AG04450 (cell line): ENCODE results near the gene LY6G6D. TPM values are rescaled to one million over a fixed set of nuclear protein-coding genes. Genes with fewer than 3 reads are reported as not detected.

Experiments
- CTCF ChIA-PET: fragments of 300-600, 350-600 bp; formaldehyde crosslinking; extraction: SDS; loops from one replicate; lab custom pipeline; 2022; ENCODE audit warnings: antibody characterized with exemption, inconsistent platforms; lab: Charles Lee
- POLR2A ChIA-PET: fragments of 350-600 bp; formaldehyde crosslinking; extraction: SDS; loops from one replicate; lab custom pipeline; 2021; ENCODE audit warnings: antibody characterized with exemption, inconsistent platforms; lab: Yijun Ruan, JAX
- DNase-seq: peaks from one replicate; pipeline ENCODE4 v3.0.0-alpha.2; 2011; ENCODE audit warnings: low read depth, low spot score
- H3K27ac ChIP-seq: one replicate; pipeline ENCODE4 v1.5.1; 2012; ENCODE audit warnings: low read depth, low read length, control low read depth
- H3K27me3 ChIP-seq: one replicate; pipeline ENCODE4 v1.6.0; 2012; ENCODE audit warnings: low read length; ENCODE audit not compliant: control insufficient read depth, insufficient read depth
- H3K4me3 ChIP-seq: 2 replicates; pipeline ENCODE4 v1.5.1; 2011; ENCODE audit warnings: mild to moderate bottlenecking, low read depth, low read length, control low read depth
- H3K9me3 ChIP-seq: 2 replicates; pipeline ENCODE4 v1.5.1; 2012; ENCODE audit warnings: low read length; ENCODE audit not compliant: control insufficient read depth, insufficient read depth
- polyA plus RNA-seq: library from polyadenylated mRNA; depleted of rRNA; stranded (reverse); fragments of >200 nt; gene quantifications from 2 replicates; pipeline ENCODE4 v1.2.3, GENCODE V29; 2011
- TF ChIP-seq, protein P1 (sequence below): IDR thresholded peaks from 2 replicates; pipeline ENCODE4 v1.5.1; 2011; ENCODE audit warnings: low read depth, low read length, control low read depth, inconsistent platforms

Gene LY6G6D
- polyA plus RNA-seq, 1 experiment, result not detected

DNA sequence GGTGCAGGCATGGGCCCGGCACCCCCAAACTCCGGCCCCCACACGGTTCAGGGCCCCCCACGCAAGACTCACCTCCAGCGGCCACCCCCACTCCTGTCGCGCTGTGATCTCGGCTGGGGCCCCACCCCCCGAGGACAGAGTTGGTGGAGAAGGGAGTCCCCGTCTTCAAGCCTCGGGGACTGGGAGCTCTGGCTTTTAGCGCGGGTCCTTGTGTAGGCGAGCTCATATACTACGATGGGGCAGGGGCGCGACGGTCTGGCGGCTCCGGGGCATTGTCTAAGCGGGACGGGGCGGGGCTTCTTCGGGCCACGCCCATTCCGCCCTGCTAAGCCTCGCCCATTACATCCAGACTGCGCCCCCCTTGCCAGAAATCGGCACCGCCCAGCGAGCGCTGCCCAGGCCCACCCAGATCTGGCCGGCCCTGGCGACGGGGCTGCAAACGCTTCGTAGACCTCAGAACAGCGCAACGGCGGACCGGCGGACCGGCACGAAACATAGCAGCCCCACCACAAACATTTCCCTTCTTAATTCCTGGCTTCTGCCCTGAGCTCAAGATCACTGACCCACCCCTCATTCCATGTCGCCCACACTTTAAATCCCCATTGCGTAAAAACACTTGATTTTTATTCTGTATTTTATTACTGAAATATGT lies 15.0 kb downstream of the LY6G6D start:
- H3K4me3 ChIP-seq, result peak overlapping the region; percentile 90
- CTCF ChIA-PET, result interaction anchor here (0.5 to 2.8 kb wide), 13 partner anchors 9 to 222 kb away, joined by 3 to 11 read pairs (median 4); partner anchors contain the start of gene MSH5
- TF ChIP-seq, protein P1, sequence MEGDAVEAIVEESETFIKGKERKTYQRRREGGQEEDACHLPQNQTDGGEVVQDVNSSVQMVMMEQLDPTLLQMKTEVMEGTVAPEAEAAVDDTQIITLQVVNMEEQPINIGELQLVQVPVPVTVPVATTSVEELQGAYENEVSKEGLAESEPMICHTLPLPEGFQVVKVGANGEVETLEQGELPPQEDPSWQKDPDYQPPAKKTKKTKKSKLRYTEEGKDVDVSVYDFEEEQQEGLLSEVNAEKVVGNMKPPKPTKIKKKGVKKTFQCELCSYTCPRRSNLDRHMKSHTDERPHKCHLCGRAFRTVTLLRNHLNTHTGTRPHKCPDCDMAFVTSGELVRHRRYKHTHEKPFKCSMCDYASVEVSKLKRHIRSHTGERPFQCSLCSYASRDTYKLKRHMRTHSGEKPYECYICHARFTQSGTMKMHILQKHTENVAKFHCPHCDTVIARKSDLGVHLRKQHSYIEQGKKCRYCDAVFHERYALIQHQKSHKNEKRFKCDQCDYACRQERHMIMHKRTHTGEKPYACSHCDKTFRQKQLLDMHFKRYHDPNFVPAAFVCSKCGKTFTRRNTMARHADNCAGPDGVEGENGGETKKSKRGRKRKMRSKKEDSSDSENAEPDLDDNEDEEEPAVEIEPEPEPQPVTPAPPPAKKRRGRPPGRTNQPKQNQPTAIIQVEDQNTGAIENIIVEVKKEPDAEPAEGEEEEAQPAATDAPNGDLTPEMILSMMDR, result no peak
- peak overlapping the region; percentile 90 for H3K27ac ChIP-seq
- DNase-seq, result peak; percentile 75
- no peaks in the 10 kb centered on the region for H3K27me3 ChIP-seq
- H3K9me3 ChIP-seq, result peaks cover 4% of the 10 kb centered on the region; the same call in 1 of the 2 replicates
- POLR2A ChIA-PET, result interaction anchor here (0.9 to 1.5 kb wide), 5 partner anchors 10 to 97 kb away, joined by 3 to 8 read pairs (median 4); partner anchors contain the start of genes HSPA1A, HSPA1B, HSPA1L and LSM2

DNA sequence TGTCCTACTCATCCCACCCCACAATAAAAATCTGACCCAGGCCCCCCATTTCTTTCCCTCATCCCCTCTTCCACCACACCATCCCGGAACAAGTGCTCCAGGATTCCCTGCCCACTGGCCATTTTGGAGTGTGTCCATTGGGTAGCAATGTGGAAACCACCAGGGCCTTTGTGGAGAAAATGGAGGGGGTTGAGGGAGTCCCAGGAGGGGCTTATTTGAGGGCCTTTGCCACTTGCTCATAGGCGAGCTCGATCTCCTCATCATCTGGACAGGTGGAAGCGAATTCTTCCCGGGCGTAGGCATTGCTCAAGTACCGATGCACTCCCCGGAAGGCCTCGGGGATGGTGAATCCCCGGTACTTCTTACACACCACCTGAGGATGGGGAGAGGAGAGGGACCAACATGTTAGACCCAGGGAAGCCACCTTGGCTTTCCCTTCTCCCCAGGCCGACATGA lies 15.5 kb downstream of the LY6G6D start:
- peaks cover 4% of the 10 kb centered on the region; the same call in 1 of the 2 replicates for H3K9me3 ChIP-seq
- no peaks in the 10 kb centered on the region for H3K27me3 ChIP-seq
- POLR2A ChIA-PET, result interaction anchor here (1.5 kb wide), 1 partner anchor 9 kb away, joined by 5 read pairs; the partner anchor contains the start of gene MSH5
- H3K4me3 ChIP-seq, result no peak overlapping the region; the same call in 1 of the 2 replicates
- peak overlapping the region; percentile 90 for H3K27ac ChIP-seq
- CTCF ChIA-PET, result interaction anchor here (0.5 to 2.8 kb wide), 4 partner anchors 8 to 100 kb away, joined by 3 to 11 read pairs (median 6); partner anchors contain the start of gene MSH5
- TF ChIP-seq, protein P1, result no peak
- DNase-seq, result no peak

DNA sequence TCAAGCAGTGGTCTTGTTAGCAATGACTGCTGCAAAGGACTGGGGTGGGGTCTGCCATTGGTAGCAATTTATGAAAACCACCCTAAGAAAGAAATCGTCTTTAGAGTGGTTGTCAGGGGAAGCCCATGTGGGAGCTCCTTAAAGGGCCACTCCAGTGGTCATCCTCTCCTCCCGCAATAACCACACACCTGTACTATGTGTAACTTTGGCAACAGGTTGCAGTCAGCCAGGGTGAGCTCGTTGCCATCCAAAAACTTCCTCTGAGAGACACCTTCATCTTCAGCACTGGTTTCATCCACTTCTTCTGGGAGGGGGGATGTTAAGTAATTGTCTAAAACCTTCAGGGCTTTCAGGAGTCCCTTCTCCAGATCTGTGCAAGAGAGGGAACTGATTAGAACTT lies 16.9 kb downstream of the LY6G6D start:
- DNase-seq, result no peak
- ChIA-PET CTCF (interaction anchor here (1.2 to 1.3 kb wide), 2 partner anchors 37 to 59 kb away, joined by 4 to 6 read pairs; no protein-coding TSS in a partner anchor), POLR2A (no interaction called here)
- TF ChIP-seq, protein P1, result no peak
- H3K9me3 ChIP-seq, result peaks cover 4% of the 10 kb centered on the region; the same call in 1 of the 2 replicates
- H3K27ac ChIP-seq, result no peak overlapping the region
- H3K4me3 ChIP-seq, result no peak overlapping the region
- H3K27me3 ChIP-seq, result no peaks in the 10 kb centered on the region

DNA sequence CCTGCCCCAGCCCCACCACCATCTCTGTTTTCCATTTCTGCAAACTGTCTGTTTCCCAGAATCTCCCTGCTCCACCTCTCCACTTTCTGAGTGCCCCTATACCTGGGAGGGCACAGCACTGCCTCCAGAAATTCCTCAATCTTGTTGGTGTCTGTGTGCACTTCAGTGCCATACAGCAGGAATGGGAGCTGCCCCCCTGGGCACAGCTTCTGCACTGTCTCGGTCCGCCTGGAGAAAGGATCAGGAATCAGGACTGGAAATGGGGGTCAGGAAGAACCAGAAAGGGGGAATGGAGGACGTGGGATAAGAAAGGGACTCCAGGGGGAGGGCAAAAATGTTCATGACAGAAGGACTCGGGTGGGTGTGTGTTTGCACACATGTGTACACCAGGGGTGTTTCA lies 18.6 kb downstream of the LY6G6D start:
- DNase-seq, result no peak
- Histone ChIP-seq H3K4me3 (peak overlapping the region; percentile 96), H3K9me3 (peaks cover 4% of the 10 kb centered on the region; the same call in 1 of the 2 replicates), H3K27me3 (no peaks in the 10 kb centered on the region), H3K27ac (no peak overlapping the region)
- TF ChIP-seq, protein P1, result no peak
- ChIA-PET POLR2A (no interaction called here), CTCF (interaction anchor here (0.6 to 0.7 kb wide), 2 partner anchors 73 to 110 kb away, joined by 3 to 11 read pairs; partner anchors contain the start of gene LSM2)
